ENCODE results near the gene L3MBTL4.
"Not testable (repeated sequence)": the region's sequence is repeated elsewhere in the genome, so short reads cannot be mapped to it uniquely, and the experiment has no call there.

Gene L3MBTL4

DNA sequence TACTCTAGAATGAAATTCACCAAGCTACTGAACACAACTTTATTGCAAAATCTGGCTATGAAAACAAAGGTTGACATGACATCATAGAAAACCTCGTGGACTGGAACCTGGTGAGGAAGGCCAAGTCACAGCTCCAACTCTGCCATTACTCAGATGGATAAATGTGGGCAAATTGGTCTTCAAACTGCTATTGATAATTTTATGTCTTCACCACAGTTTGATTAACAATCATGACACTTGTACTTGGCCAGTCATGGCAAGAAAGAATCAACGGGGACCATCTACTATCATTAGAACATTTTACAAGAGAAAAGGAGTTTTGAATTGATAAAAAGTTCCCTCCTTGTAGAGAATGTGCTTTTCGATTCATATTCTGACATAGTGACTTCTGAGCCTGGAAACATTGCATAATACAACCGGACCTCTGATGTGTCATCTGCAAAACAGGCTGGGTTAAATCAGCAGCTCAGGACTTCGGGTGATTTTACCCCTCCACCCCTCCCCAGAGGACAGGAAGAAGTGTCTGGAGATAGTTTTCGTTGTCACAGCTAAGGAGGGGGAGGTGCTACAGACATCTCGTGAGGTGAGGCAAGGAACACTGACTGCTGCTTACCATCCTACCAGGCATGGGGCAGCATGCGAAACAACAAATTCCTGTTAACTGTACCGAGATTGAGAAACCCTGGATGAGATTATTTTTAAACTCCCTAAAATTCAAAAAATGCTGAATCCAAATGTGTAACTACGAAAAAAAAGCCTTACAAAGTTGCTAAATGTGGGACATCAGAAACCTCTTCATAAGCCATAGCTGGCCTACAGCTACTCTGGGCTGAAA, 8.4 kb downstream of the L3MBTL4 start:
- DNase-seq (ENCODE audit: low spot score): no peak

GRCh38 chr18:6405237-6406074, 9.3 kb downstream of the L3MBTL4 start:
- no peak for DNase-seq (ENCODE audit: low spot score)

DNA sequence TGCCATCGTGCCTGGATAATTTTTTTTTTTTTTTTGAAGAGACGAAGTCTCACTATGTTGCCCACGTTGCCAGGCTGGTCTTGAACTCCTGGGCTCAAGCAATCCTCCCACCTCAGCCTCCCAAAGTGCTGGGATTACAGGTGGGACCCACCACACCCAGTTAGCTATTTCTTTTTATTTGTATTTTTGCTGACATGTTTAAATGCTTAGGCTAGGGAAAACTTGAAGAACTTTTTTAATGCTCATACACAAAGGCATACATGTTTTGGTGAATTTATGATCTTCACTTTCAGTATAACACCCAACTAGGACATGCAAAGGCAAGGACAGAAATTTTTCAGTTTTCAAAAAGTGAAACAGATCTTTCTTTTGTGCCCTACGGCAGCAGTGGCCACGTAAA, 9.9 kb downstream of the L3MBTL4 start:
- no peak for DNase-seq (ENCODE audit: low spot score)

- DNase-seq (ENCODE audit: low spot score): no peak
Measured at GRCh38 chr18:6401687-6402086, 13.0 kb downstream of the L3MBTL4 start.

DNA sequence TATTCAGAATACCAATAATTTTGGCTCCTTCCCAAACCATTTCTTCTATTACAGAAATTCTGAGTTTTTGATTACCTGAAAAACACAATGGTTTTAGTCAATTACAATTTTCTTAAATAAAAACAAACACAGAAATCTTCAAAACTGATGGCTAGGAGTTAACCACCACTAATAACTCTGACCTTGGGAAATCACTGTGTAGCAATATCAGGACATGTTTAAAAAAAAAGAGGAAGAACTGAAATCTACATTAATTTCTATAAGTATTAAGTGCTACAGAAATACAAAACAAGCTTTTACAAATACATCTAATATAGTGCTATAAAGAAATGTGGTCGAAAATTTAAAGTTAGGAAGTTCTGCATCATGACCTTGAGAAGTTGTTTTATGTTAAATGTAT, 14.9 kb downstream of the L3MBTL4 start:
- no peak for DNase-seq (ENCODE audit: low spot score)

DNA sequence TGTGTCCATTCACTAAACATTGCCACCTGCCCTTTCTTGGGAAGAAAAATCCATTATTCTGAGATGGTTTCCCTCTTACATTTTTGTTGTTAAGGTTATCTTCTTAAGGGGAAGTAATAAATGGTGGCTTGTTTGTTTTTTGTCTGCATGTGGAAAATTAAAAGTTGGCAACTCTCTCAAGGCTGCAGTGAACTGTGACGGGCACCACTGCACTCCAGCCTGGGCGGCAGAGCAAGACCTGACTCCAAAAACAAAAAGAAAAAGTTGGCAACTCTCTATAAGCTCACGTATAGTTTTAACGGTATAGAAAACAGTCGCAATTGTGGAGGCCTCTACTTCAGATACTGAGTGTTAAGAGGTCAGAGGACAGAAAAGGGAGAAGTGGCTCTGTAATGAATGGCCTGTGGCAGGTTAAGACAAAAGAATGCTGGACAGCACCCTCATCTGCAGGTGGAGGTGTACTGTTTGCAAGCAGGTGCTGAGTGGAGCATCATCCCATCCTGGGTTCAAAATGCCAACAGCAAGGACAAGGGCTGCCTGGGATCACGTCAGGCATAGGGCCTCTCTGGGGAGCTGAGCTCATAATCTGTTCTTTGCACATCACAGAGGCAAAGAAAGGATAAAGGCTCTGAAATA, 16.7 kb downstream of the L3MBTL4 start:
- no peak for DNase-seq (ENCODE audit: low spot score)

- DNase-seq (ENCODE audit: low spot score): no peak
Measured at GRCh38 chr18:6396847-6397246, 17.9 kb downstream of the L3MBTL4 start.

- no peak for DNase-seq (ENCODE audit: low spot score)
Measured at GRCh38 chr18:6396276-6396675, 18.4 kb downstream of the L3MBTL4 start.

DNA sequence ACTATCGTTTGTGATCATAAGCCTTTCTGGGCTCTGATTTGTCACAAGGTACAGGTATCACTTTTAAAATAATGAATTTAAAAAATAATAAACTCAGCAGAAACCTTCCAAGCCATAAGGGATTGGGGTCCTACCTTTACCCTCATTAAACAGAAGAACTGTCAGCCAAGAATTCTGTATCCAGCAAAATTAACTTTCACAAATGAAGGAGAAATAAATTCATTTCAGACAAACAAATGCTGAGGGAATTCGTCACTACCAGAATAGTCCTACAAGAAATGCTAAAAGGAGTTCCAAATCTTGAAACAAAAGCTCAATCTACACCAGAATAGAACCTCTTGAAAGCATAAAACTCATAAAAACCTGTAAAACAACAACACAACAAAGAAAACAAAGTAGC, 25.7 kb downstream of the L3MBTL4 start:
- no peak for DNase-seq (ENCODE audit: low spot score)

- DNase-seq (ENCODE audit: low spot score): no peak
Measured at GRCh38 chr18:6382963-6383362, 31.7 kb downstream of the L3MBTL4 start.

DNA sequence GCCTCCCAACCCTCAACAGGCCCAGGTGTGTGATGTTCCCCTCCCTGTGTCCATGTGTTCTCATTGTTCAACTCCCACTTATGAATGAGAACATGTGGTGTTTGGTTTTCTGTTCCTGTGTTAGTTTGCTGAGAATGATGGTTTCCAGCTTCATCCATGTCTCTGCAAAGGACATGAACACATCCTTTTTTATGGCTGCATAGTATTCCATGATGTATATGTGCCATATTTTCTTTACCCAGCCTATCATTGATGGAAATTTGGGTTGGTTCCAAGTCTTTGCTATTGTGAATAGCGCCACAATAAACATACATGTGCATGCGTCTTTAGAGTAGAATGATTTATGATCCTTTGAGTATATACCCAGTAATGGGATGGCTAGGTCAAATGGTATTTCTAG, 37.2 kb downstream of the L3MBTL4 start:
- DNase-seq (ENCODE audit: low spot score): not testable (repeated sequence)

DNA sequence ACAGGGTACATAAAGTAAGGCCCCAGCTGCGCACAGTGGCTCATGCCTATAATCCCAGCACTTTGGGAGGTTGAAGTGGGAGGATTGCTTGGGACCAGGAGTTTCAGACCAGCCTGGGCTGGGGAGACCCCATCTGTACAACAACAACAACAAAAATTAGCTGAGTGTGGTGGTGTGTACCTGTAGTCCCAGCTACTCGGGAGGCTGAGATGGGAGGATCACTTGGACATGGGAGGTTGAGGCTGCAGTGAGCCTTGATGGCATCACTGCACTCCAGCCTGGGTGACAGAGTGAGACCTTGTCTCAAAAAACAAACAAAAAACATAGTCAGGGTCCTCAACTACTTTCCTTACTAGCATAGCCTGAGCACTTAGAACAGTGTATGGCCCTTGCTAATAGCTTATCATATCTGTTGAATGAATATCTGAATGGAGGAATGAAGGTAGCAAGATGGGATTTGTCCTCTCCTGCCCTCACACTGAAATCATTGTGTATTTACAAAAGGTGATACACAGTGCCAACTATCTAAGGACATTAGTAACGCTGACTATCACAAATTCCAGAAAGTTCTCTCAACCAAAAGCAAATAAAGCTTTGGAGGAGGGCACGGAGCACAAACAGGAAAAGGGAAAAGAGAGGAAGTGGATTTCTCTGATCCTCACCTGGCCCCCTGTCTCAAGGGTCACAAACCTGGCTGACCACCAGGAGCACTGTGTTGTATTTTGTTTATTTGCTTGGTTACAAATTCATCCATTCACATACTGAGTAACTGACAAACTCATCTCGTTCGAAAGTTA, 38.1 kb downstream of the L3MBTL4 start:
- no peak for DNase-seq (ENCODE audit: low spot score)

GRCh38 chr18:6374935-6375529, 39.7 kb downstream of the L3MBTL4 start:
- DNase-seq (ENCODE audit: low spot score): no peak

DNA sequence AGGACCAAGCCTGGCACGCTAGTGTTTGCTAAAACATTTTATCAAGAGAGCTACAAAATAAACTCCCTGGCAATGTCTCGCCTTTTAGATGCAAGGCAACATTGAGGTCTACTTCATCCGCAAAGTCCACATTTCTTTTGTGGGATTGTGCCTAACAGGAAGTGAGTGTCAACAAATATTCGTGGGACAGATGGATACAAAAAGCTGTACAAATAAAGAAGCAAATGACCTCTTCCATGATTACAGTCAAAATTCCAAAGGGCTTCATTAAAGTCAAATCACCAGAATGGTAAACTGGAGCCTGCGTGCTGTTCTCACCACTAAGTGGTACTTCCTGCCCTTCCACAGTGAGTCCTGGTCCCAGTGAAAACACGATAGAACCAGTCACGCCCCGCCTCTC, 40.4 kb downstream of the L3MBTL4 start:
- DNase-seq (ENCODE audit: low spot score): no peak

DNA sequence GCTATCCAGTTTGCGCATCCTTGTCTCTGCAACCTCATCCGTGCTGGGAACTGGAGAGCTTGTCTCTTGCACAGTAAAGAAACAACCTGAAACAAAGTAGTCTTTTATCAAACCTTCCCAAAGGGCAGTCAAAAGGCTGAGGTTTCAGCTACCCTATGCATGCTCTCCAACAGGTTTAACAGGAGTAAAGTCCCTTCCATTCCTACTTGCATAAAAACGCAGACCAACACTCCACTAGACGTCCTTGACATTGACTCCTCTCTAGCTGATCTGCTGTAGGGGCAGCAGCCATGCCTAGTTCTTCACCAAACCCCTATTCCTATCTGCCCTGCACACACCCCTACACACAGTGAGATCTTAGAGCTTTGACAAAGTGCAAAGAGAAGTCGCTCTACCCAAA, 41.5 kb downstream of the L3MBTL4 start:
- DNase-seq (ENCODE audit: low spot score): no peak

DNA sequence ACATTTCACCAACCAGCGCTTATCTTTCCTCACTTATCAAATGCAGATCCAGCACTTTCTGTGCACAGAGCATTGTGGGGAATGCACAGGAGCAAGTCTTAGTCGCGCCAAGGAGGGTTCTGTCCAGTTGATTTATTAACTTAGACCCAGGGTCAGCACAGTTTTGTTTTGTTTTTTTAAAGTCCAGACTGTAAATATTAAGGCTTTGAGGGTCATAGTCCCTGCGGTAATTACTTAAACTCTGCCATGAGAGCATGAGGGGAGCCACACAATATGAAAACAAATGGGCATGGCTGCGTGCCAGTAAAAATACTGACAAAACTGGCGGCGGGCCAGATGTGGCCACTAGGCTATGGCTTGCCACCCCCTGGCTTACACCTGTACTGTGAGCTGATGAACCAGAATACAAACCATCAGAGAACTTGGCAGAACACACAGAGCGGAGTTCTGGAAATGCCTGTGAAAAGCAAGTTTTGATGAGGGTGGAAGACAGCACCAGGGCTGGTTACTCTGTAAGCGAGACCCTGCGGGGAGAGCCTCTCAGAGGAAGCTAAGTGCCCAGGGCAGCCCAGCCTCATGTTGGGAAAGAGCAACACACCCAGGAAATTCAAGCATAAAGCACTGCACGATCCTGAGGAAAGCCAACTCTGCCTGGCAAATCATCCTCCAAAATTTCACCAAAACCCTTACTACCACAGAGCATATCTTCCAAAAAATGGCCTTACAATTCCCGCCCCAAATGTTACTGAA, 43.6 kb downstream of the L3MBTL4 start:
- DNase-seq (ENCODE audit: low spot score): no peak

DNA sequence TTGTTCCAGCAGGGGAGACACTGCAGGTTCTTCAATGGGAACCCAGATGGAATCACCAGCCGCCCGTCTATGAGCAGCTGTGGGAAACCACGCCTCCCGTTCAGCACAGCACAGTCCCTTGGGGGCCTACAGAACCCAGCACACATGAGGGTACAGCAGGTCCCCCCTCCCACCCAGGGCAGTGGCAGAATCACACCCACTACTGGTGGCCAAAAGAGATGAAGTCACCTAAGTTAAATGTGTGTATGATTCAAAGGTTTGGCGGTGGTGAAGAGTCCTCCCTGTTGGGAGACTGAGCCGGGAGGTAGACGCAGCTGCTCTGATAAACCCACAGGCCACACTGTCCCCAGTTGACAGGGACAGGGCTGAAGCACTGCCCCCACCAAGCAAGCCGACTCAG, 44.3 kb downstream of the L3MBTL4 start:
- no peak for DNase-seq (ENCODE audit: low spot score)

- DNase-seq (ENCODE audit: low spot score): no peak
Measured at GRCh38 chr18:6368017-6368416, 46.7 kb downstream of the L3MBTL4 start.

GRCh38 chr18:6367208-6367607, 47.5 kb downstream of the L3MBTL4 start:
- DNase-seq (ENCODE audit: low spot score): no peak

- DNase-seq (ENCODE audit: low spot score): no peak
Measured at GRCh38 chr18:6366776-6367175, 47.9 kb downstream of the L3MBTL4 start.

- DNase-seq (ENCODE audit: low spot score): no peak
Measured at GRCh38 chr18:6365385-6365784, 49.3 kb downstream of the L3MBTL4 start.
